ENCODE results near the gene ANKRD10. TPM values are rescaled to one million over a fixed set of nuclear protein-coding genes. Genes with fewer than 3 reads are reported as not detected.

The ANKRD10 gene
- total RNA-seq, 2 experiments from 2014 or later, result 70.0 to 70.4 TPM

DNA sequence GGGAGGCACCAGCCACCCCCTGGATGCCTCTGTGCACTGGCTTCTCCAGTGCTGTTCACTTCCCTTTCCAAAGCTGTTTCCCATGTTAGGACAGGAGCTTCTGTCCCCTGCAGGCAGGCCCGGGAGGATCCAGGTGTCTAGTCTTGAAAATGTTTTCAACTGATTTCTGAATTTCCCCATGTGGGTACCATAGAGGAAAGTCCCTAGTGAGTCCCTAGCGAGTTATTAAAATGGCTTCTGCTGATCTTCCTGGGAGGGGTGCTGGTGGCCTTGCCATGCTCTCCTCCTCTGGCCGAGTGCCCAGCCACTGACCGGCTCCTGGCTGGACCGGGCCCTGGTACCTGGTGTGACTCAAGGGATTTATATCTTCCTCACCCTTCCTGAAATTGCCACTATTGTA is 5.2 kb upstream of the ANKRD10 start:
- CTCF ChIA-PET, result no interaction called here
- POLR2A ChIA-PET, result no interaction called here

DNA sequence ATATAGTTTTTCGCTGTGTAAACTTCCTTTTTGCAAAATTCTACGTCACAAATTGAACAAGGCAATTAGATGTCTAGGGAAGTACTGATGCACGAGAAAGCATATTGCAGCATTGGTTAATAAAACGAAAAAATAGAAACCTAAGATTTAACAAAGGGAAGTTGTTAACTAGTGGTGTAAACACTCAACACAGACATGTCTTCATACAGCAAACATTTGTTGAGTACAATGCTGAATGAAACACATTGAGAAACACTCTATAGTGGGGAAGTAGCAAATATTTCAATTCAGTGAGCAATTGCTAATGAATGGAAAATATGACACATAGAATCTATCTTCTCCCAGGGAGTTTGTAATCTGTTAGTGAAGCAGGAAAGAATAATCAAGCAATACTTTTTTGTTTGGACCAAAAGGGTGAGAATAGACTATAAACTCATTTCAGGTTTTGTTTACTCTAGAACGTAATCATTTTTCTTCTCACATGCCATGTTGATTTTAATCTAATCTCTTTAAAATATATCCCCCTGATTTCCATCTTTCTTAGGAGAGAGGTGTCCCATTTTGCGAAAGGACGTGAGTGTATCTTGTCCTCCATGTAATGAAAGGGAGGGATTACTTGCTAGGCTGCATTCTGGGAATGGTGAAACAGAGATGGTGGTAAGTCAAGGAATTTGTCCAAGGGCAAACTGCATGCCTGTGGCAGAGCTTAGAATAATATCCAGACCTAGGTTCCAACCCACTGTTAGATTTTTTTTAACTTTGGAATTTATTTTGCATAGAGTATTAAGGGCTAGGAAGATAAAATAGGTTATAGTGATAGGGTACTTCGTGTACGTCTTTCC is 1.7 kb upstream of the ANKRD10 start:
- POLR2A ChIA-PET, result interaction anchor here (0.7 kb wide), 1 partner anchor 68 kb away, joined by 3 read pairs; no protein-coding TSS in a partner anchor
- CTCF ChIA-PET, result no interaction called here

DNA sequence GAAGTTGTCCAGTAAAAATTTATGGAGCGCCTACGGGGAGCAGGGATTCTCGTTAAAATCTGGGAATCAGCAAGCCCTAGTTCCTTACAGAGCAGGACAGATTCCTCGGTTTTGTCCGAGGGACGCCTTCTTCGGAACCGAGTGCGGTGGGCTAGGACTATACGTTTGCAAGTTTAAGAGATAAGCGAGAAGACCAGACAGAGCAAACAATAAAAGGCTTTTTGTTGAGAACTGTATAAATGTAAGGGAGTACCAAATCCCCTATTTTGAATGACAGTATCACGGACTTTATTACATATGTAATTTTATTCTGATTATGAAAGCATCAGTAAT is 971 bp upstream of the ANKRD10 start:
- CTCF ChIA-PET, result interaction anchor here (0.6 to 1.3 kb wide), 8 partner anchors 9 to 303 kb away, joined by 3 to 5 read pairs (median 3); no protein-coding TSS in a partner anchor

DNA sequence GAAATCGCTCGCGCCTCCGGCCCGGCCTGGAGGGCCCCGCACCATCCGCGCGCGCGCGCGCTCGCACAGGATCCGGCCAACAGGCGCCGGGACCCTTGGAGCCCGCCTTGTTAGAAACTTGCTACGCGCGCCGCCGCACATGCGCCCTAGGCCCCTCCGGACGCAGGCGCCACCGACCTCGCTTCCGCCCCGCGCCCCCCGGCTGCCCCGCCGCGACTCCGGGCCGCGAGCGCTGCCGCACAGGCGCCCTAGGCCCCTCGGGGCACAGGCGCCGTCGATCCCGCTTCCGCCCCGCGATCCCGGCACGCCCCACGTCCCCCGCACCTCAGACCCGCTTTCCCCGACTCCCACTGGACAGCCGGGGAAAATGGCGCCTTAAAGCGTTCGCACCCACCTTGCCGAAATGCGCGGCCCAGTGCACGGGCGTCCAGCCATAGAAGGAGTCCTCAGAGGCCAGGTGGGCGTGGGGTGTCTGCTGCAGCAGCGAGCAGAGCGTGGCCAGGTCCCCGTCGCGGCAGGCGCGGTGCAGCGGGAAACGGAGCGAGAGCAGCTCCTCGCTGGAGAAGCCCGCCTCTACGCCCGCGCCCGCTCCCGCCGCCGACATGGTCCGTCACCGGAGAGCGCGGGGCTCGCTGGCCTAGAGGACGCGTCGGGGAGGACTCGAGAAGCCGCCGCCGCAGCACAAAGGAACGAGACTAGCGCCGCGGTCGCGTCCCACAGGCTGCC is 375 bp downstream of the ANKRD10 start:
- POLR2A ChIA-PET, result interaction anchor here (0.9 to 1.3 kb wide), 7 partner anchors 28 to 299 kb away, joined by 3 to 5 read pairs (median 3); partner anchors contain the start of gene NAXD
- CTCF ChIA-PET, result interaction anchor here (0.5 to 1.3 kb wide), 7 partner anchors 11 to 153 kb away, joined by 3 to 5 read pairs (median 3); no protein-coding TSS in a partner anchor

More for the DNA sequence above, 971 bp upstream of the ANKRD10 start:
- POLR2A ChIA-PET, result interaction anchor here (0.9 to 1.2 kb wide), 6 partner anchors 45 to 300 kb away, joined by 3 to 6 read pairs (median 4); partner anchors contain the start of gene NAXD

DNA sequence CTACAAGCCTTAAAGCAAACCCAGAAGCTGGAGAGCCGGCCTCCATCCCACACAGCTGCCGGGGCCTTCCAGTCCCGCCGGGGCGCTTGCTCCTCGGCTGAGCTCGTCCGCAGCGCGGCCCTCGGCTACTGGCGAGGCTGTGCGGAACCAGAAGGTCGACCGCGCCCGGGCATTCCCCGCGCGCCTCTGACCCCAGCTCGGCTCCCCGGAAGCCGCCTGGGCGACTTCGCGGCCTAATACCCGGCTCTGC is 863 bp downstream of the ANKRD10 start:
- ChIA-PET POLR2A (interaction anchor here (0.9 to 1.3 kb wide), 3 partner anchors 28 to 299 kb away, joined by 3 to 5 read pairs (median 3); partner anchors contain the start of gene NAXD), CTCF (interaction anchor here (0.8 kb wide), 1 partner anchor 10 kb away, joined by 3 read pairs; no protein-coding TSS in a partner anchor)

DNA sequence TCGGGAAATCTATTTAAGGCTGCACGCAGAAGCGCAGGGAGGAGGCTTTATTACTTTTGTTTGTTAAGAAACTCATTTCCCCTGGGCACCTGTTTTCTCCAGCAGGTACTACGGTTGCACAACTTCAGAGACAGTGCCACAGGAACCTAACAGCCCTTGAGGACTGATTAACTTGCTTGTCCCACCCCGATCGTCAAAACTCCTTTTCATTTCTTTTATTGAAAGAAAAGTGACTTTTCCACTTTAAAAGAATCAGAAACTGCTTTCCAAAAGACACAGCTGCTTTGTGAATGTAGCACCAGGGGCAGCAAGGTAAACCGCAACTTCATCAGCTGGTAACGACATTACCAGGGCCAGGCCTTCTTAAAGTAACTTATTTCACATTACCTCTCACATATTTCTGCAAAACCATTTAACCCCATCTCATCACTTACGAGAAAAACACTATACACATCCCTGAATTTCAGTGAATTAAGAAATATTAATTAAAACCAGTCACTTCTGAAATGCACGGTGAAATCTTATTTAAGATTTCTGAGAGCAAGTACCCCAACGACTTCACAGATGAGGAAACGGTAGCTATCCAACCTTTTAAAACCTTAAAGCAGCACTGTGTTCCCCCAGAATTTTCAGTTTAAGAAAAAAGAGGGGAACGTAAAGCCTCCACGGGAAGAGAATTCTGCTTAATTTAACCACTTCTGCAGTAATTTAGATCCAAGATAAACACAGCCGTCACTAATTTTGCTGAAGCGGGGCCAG is 1.4 kb downstream of the ANKRD10 start:
- ChIA-PET CTCF (interaction anchor here (0.8 kb wide), 1 partner anchor 10 kb away, joined by 3 read pairs; no protein-coding TSS in a partner anchor), POLR2A (interaction anchor here (0.9 to 1.3 kb wide), 3 partner anchors 29 to 298 kb away, joined by 3 to 5 read pairs (median 3); partner anchors contain the start of gene NAXD)

DNA sequence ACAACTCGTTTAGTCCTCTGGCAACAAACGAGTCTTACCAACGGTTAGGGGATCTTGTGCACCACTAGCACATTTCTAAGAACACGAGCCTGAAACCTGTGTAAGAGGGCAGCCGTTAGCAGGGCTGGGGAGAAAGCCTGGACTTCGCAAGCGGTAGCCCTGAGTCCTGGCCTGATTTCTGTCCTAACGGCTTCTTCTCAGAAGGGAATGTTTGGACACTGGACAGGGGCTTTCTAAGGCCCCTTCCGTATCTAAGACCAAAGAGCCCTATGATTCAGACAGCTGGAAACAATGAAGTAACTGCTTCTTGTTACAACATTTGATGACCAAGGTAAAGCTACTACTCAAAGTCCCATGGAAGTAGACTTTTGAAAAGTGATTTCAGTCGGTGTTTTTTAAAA is 2.2 kb downstream of the ANKRD10 start:
- POLR2A ChIA-PET, result no interaction called here
- CTCF ChIA-PET, result no interaction called here

DNA sequence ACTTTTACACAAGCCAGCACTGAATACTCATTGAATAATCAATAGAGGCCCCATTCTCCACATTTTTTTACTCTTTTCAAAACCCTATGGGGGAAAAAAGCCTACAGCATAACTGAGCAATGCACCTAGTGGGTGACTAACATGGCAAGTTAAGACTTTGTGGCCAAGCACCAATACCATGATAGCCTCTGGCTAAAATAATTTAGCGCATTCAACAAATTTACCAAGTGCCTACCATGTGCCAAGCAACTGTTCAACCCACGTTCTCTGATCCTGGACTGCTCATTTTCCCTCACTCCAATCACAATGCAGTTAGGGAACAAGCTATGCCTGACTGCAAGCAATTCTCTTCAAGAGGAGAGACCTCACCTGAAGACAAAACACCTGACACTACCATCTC is 3.0 kb downstream of the ANKRD10 start:
- ChIA-PET CTCF (no interaction called here), POLR2A (no interaction called here)

DNA sequence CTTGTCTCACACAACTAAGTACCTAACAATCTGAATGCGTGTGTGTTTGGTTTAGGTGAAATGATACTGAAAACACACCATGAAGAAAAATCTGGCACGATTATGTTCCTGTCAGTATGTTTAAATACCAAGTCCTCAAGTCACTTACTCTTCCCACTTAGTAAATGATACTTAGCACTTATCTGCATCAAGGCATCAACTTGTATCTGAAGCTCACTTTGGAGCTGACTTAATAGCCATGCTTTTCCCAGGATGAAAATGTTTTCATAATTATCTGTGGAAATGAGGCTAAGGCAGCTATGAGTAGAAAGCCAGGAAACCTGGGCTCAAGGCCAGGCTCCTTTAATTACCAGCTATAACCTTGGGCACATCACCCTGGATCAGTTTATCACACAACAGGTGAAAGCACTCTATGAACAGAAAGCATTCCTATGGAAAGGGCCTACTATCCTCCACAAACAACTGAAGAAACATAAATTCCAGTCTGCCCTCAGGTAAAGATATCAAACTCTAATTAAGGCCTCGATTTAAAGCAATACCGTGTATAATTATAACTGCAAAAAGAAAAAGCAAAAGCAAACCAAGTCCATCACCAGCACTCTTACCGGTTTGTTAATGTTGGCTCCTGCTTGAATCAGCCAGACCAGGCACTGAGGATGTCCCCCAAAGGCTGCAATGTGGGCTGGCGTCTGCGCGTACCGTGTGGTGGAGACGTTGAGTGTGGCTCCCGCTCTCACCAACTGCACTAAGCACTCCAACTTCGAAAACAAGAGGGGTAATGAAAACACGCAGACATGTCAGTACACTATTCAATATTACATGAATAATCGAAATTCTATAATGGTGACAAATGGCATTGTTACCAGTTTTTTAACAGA is 4.6 kb downstream of the ANKRD10 start:
- ChIA-PET CTCF (no interaction called here), POLR2A (no interaction called here)

DNA sequence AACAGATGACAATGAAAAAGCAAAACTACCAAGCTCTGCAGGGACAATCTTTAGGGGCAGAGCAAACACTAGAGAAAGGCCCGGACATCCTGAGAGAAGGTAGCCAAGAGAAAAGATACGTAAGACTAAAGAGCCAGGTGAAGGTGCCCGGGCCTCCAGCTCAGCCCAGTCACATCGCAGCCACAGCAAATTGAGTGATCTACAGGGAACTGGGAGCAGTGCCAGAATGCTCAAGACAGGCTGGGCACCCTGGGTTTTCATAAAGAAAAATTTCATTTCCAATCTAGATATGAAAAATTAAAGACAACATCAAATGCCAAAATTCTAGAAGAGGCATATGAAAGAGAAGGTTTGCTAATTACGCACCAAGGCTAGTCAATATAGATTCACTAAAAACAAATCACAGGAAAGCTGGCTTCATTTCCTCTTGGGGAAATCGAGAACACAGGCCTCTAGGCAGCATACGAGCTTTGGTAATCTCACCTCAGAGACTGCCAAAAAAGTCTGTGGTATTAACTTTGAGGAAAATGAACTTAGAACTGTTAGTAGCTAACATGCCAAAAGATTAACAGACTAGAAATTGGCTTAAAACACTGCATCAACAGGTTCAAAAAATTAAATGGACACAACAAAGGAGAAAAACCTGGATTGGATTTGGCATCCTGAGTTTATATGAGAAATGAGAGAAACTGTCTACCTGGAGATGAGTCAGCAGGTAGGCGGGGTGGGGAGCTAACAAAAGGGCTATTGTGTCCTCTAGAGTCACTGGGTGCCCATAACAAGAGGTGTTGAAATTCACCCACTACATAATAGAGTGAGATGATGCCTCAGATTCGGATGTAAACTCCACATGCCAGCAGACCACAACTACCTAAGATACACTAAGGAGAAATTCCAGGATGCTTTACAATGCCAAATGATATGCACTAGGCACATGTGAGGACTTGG is 6.6 kb downstream of the ANKRD10 start:
- ChIA-PET CTCF (no interaction called here), POLR2A (no interaction called here)

DNA sequence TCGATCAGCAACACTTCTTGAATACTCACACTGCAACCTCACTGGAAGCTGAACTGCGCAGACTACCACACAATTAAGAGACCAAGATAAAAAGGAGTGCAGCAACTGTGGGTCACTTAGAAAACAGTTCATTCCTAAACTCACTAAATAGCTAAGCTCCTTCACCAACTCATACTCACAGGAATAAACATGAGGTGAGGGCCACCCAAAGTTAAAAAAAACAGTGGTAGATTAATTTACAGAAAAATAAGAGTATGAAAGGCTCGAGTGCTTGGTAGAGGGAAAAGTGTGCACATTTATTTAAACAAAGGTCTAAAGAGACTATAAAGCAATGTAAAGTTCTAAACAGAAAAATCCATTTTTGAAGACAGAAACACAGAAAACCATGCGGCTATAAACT is 7.6 kb downstream of the ANKRD10 start:
- ChIA-PET CTCF (no interaction called here), POLR2A (no interaction called here)

DNA sequence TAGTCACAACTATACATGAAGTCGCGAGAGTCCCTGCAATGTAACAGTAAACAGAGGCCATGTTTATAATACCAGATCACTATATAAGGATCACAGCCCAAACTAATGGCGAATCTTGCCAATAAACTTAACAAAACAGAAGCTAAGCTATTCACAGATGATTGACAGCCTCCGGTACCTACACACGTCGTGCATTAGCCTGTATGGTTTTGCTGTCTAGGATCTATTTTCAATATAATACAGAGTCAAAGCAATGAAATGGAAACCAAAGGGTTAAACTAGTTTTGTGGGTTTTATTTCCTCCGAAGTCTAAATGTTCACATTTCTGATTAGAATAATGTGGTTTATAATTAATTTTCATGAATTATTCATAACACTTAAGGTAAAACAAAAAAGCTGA is 10.1 kb downstream of the ANKRD10 start:
- ChIA-PET CTCF (interaction anchor here (1.6 kb wide), 1 partner anchor 10 kb away, joined by 5 read pairs; the partner anchor contains the start of gene ANKRD10), POLR2A (interaction anchor here (0.5 to 0.6 kb wide), 2 partner anchors 10 to 311 kb away, joined by 3 to 4 read pairs; no protein-coding TSS in a partner anchor)

DNA sequence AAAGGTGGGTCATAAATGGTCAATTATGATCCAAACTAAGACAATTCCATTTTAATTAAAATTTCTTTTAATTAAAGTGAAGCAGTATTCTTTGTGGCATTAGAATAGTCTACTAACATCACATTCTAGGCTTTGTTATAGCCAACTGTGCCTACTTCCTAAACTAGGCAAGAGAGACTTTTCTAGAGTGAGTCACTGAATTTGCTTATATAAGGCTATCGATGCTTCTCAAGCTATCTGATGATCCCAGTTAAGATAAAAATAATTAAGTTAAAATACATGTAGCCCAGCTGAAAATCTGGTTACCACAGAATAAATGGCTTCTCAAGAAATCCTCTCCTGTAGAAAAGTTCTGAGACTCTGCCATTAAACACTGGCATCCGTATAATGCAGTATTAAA is 12.5 kb downstream of the ANKRD10 start:
- POLR2A ChIA-PET, result no interaction called here
- CTCF ChIA-PET, result no interaction called here

DNA sequence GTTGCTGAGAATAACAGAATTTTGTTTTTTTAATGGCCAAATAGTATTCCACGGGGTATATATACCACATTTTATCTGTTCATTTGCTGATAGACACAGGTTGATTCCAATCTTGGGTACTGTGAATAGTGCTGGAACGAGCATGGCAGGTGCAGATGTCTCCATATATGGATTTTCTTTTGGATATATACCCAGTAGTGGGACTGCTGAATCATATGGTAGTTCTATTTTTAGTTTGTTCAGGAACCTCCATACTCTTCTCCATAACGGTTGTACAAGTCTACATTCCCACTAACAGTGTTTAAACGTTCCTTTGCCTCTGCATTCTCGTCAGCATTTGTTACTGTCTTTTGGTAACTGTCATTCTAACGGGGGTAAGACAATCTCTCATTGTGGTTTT is 17.3 kb downstream of the ANKRD10 start:
- ChIA-PET CTCF (no interaction called here), POLR2A (no interaction called here)

DNA sequence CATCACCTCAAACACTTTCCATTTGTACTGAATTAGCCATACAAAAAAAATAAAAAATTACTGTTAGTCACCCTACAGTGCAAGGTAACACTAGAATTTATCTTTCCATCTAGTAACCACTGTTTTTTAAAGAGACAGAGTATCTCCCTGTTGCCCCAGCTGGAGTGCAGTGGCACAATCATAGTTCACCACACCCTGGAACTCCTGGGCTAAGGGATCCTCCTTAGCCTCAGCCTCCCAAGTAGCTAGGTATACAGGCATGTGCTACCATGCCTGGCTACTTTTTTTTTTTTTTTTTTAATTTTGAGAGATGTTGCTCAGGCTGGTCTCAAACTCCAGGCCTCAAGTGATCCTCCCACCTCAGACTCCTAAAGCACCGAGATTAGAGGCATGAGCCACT is 17.9 kb downstream of the ANKRD10 start:
- ChIA-PET CTCF (interaction anchor here (0.7 kb wide), 1 partner anchor 24 kb away, joined by 3 read pairs; no protein-coding TSS in a partner anchor), POLR2A (no interaction called here)

DNA sequence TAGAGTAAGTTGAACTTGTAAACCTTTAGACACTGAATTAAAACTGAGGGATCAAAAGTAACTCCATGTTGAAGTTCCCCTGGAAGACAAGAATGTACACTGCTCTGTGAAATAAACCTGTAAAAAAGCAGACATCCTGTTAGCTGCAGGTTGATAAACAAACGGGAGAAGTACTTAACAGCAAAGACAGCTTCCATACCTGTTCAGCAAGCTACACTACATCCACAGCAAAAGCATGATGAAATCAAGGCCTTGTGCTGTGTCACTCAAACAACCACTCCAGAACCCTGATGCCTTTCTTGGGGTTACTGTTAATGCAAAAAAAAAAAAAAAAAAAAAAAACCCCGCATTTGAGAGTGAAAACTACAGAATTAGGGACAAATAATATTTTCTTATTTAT is 20.8 kb downstream of the ANKRD10 start:
- ChIA-PET POLR2A (interaction anchor here (0.6 kb wide), 1 partner anchor 10 kb away, joined by 4 read pairs; no protein-coding TSS in a partner anchor), CTCF (interaction anchor here (0.7 kb wide), 1 partner anchor 11 kb away, joined by 3 read pairs; no protein-coding TSS in a partner anchor)

DNA sequence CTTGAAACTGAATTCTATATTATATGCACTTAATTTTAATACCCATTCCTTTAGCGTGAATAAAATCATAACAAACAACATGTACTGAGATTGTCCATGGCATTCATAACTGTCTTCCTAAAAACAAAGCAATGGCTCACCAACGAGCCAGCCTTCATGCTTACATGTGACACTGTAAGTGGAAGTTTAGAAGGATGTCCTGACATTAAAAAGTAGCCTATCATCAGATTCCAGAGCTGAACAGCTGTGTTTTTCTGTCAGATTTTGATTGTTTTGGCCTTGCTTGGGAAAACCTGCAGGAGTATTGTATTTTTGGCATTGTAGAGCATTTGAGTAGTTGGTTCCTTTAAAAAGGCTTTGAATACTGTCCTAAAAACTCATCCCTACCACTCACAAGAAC is 21.3 kb downstream of the ANKRD10 start:
- ChIA-PET POLR2A (no interaction called here), CTCF (interaction anchor here (0.7 kb wide), 1 partner anchor 11 kb away, joined by 3 read pairs; no protein-coding TSS in a partner anchor)

Measured in activated CD8-positive, alpha-beta memory T cell treated with anti-CD3 and anti-CD28 coated beads for 36 hours (primary cell).